Right lobe of liver (tissue), 6 donors: ENCODE results near the gene COPA. TPM values are rescaled to one million over a fixed set of nuclear protein-coding genes. Genes with fewer than 3 reads are reported as not detected.

Experiments used
- ATAC-seq, 4 donors: fragments of 200-7000 bp; cut with Tn5 transposase; one replicate each; pipeline ENCODE4 v1.9.1; 2020; ENCODE audit warnings: mild to moderate bottlenecking in 4 of 4, moderate library complexity in 4 of 4
- DNase-seq, 3 donors: peaks; one replicate each; pipeline ENCODE4 v3.0.0-alpha.2; 2020
- H3K27ac ChIP-seq, 3 donors: fragments of 200-600 bp; one replicate each; pipeline ENCODE4 v1.8.0; 2022
- H3K27me3 ChIP-seq, 2 donors: fragments of 200-600 bp; one replicate each; pipeline ENCODE4 v1.8.0; 2022
- H3K36me3 ChIP-seq, 4 donors: fragments of 200-600 bp; sonication (generic) in 1 of 4; one replicate each; pipeline versions ENCODE4 v1.5.1 to v1.8.0; 2017 to 2022; ENCODE audit warnings: control low read depth in 1 of 4
- H3K4me1 ChIP-seq, 4 donors: fragments of 200-600 bp; sonication (generic) in 1 of 4; one replicate each; pipeline versions ENCODE4 v1.5.1 to v1.8.0; 2017 to 2022; ENCODE audit warnings: control low read depth in 1 of 4
- H3K4me3 ChIP-seq, 3 donors: fragments of 200-600 bp; one replicate each; pipeline ENCODE4 v1.8.0; 2022
- H3K9me3 ChIP-seq, 4 donors: fragments of 200-600 bp; sonication (generic) in 1 of 4; one replicate each; pipeline versions ENCODE4 v1.5.1 to v1.8.0; 2017 to 2022; ENCODE audit warnings: control low read depth in 1 of 4
- CTCF ChIP-seq, 4 donors: fragments of 200-600 bp in 3 of 4; fragments of 450-650 bp in 1 of 4; IDR thresholded peaks; one replicate each; pipeline versions ENCODE4 v1.5.1 to v1.8.0; 2016 to 2022; ENCODE audit warnings: antibody characterized with exemption in 4 of 4, mild to moderate bottlenecking in 2 of 4
- POLR2A ChIP-seq: fragments of 450-650 bp; IDR thresholded peaks from one replicate; pipeline ENCODE4 v1.6.1; 2017; ENCODE audit warnings: antibody characterized with exemption, mild to moderate bottlenecking
- WGBS: methylation state at CpG from one replicate; pipeline ENCODE4 v1.1.6; 2018; ENCODE audit warnings: low coverage, low lambda C conversion rate; ENCODE audit not compliant: insufficient coverage; ENCODE audit errors: missing lambda C conversion rate; 5-methylcytosine and 5-hydroxymethylcytosine counted together
- intact Hi-C, 2 donors: fragments of 100-400 bp; cut with DNase I; formaldehyde crosslinking; loops; one replicate each; pipeline versions ENCODE4 v1.11.2 to v1.14.1; 2022
- total RNA-seq, 6 experiments: library from RNA; depleted of rRNA in 2 of 6; stranded (reverse); fragments of >200 nt in 2 of 6; fragmentation: NEBNext Ultra II Directional in 3 of 6; extraction: Animal tissue kit (Norgen Biotek cat#: 25700) in 3 of 6; gene quantifications; one replicate each; pipeline versions ENCODE4 v1.1.0 to v1.2.4, GENCODE V29; 2016 to 2023
- donor health status: DM: no; HTN: yes; CAD: no.
- donor health status: DM: no; HTN: no; CAD: no.
- donor health status: DM: no; HTN: no; CAD: no.
- donor health status: DM: no; HTN: yes; CAD: no.
- donor health status: DM: no; HTN: yes; CAD: no.

The COPA gene
- total RNA-seq, 6 experiments from 2014 or later: 75.5 to 109 (median 103) TPM

- Histone ChIP-seq H3K27me3 (no peaks in the 10 kb centered on the region), H3K27ac (peak overlapping the region; percentile 78 to 94 (median 87)), H3K9me3 (no peaks in the 10 kb centered on the region), H3K36me3 (peaks cover 0 to 50% (median 23%) of the 10 kb centered on the region in 4 donors), H3K4me1 (peaks cover 0 to 27% (median 8%) of the 10 kb centered on the region in 4 donors), H3K4me3 (peak overlapping the region; percentile 84 to 98 (median 92))
- WGBS: under 1% methylated on average over 15 of the region's 15 CpGs
- TF ChIP-seq CTCF (IDR thresholded peaks at IDR 0.05) (no peak), POLR2A (peak; percentile 85)
- intact Hi-C loops: no loop called here
- ATAC-seq: peak; percentile 90 to 91 (median 90)
- peak; percentile 70 to 91 (median 79) for DNase-seq
Observed at GRCh38 chr1:160284220-160284781, 58.7 kb downstream of the COPA start.

GRCh38 chr1:160282807-160283206, 60.2 kb downstream of the COPA start:
- H3K4me3 ChIP-seq: no peak overlapping the region
- H3K27ac ChIP-seq: no peak overlapping the region
- H3K36me3 ChIP-seq: peaks cover 0 to 52% (median 34%) of the 10 kb centered on the region in 4 donors
- no peak for ATAC-seq
- WGBS: 91% methylated on average over 7 of the region's 7 CpGs
- TF ChIP-seq POLR2A: no peak
- no peak for TF ChIP-seq CTCF (IDR thresholded peaks at IDR 0.05)
- DNase-seq: no peak
- H3K9me3 ChIP-seq: no peaks in the 10 kb centered on the region
- H3K27me3 ChIP-seq: no peaks in the 10 kb centered on the region
- intact Hi-C loops: no loop called here
- peaks cover 0 to 31% (median 15%) of the 10 kb centered on the region in 4 donors for H3K4me1 ChIP-seq

GRCh38 chr1:160277987-160278386, 65.1 kb downstream of the COPA start:
- no peak for TF ChIP-seq CTCF (IDR thresholded peaks at IDR 0.05)
- no peak for TF ChIP-seq POLR2A
- DNase-seq (no peak), ATAC-seq (no peak)
- intact Hi-C loops: loop anchor here in 1 of 2 donors (10.0 kb wide), 1 partner anchor 73 kb away; the partner anchor contains the start of gene PEA15
- peaks cover 0 to 23% (median 4%) of the 10 kb centered on the region in 4 donors for H3K4me1 ChIP-seq
- H3K27ac ChIP-seq: no peak overlapping the region
- peaks cover 0 to 63% (median 39%) of the 10 kb centered on the region in 4 donors for H3K36me3 ChIP-seq
- no peak overlapping the region for H3K4me3 ChIP-seq
- WGBS: 87% methylated on average over 4 of the region's 4 CpGs
- no peaks in the 10 kb centered on the region for H3K27me3 ChIP-seq
- H3K9me3 ChIP-seq: no peaks in the 10 kb centered on the region

GRCh38 chr1:160277330-160277729, 65.7 kb downstream of the COPA start:
- ATAC-seq (peak in 2 of 4 donors; percentile 15 to 51), DNase-seq (no peak)
- H3K4me1 ChIP-seq: peaks cover 0 to 23% (median 4%) of the 10 kb centered on the region in 4 donors
- intact Hi-C loops: loop anchor here in 1 of 2 donors (10.0 kb wide), 1 partner anchor 73 kb away; the partner anchor contains the start of gene PEA15
- WGBS: 90% methylated on average over 2 of the region's 2 CpGs
- H3K4me3 ChIP-seq: no peak overlapping the region
- H3K27me3 ChIP-seq: no peaks in the 10 kb centered on the region
- peaks cover 0 to 56% (median 36%) of the 10 kb centered on the region in 4 donors for H3K36me3 ChIP-seq
- H3K27ac ChIP-seq: no peak overlapping the region
- no peaks in the 10 kb centered on the region for H3K9me3 ChIP-seq
- TF ChIP-seq CTCF (IDR thresholded peaks at IDR 0.05) (no peak), POLR2A (no peak)
